H1 (cell line): ENCODE measurements around the gene USB1. TPM values are rescaled to one million over a fixed set of nuclear protein-coding genes. Genes with fewer than 3 reads are reported as not detected.

Experiments used
- CREB1 ChIP-seq: IDR thresholded peaks from 2 replicates; pipeline ENCODE4 v1.6.1; 2012; ENCODE audit warnings: inconsistent platforms
- POLR2AphosphoS5 ChIP-seq: IDR thresholded peaks from 2 replicates; pipeline ENCODE4 v1.6.1; 2011; ENCODE audit warnings: low read depth, low read length
- RXRA ChIP-seq: IDR thresholded peaks from 2 replicates; pipeline ENCODE4 v1.6.1; 2011; ENCODE audit warnings: low read depth, mild to moderate bottlenecking, low read length, moderate library complexity; ENCODE audit not compliant: insufficient read depth
- SP1 ChIP-seq: IDR thresholded peaks from 2 replicates; pipeline ENCODE4 v1.6.1; 2011; ENCODE audit warnings: low read depth, low read length
- SP4 ChIP-seq: IDR thresholded peaks from 2 replicates; pipeline ENCODE4 v1.6.1; 2012; ENCODE audit warnings: low read length, inconsistent platforms
- TAF1 ChIP-seq: IDR thresholded peaks from 2 replicates; pipeline ENCODE4 v1.6.1; 2011; ENCODE audit warnings: mild to moderate bottlenecking, low read depth, low read length
- YY1 ChIP-seq: IDR thresholded peaks from 2 replicates; pipeline ENCODE4 v1.6.1; 2011; ENCODE audit warnings: low read depth, mild to moderate bottlenecking, low read length
- polyA plus RNA-seq, 7 experiments: library from polyadenylated mRNA; depleted of rRNA in 3 of 7; stranded (reverse) in 5 of 7; unstranded in 2 of 7; fragments of >200 nt in 5 of 7; fragments of 200-250 nt in 2 of 7; gene quantifications; 1 replicate in 5 of 7; 2 replicates in 1 of 7; 4 replicates in 1 of 7; pipeline versions ENCODE4 v1.2.1 to v1.2.3, GENCODE V29; 2011 to 2013; ENCODE audit warnings: missing spikeins in 2 of 7, mixed read lengths in 2 of 7
- total RNA-seq: library from RNA; stranded (reverse); fragmentation: NEBNext Ultra II Directional; extraction: Animal tissue kit (Norgen Biotek cat#: 25700); gene quantifications from 2 replicates; pipeline ENCODE4 v1.2.1, GENCODE V29; 2021

Gene USB1
- total and polyA plus RNA-seq, 2 of the 8 experiments (the other 6 are each of a cell fraction or from before 2014, with no cell fraction given), result 65.4 to 75.9 TPM

- TF ChIP-seq RXRA, result no peak
- no peak for TF ChIP-seq POLR2AphosphoS5
- TF ChIP-seq CREB1, result no peak
- no peak for TF ChIP-seq TAF1
- no peak for TF ChIP-seq SP4
- TF ChIP-seq YY1, result no peak
- no peak for TF ChIP-seq SP1
Measured at GRCh38 chr16:57994361-57994760, 6.8 kb upstream of the USB1 start (continued).
